NCI-H2196 (cell line): ENCODE measurements around the gene SLC16A5.

Source experiments
- DNase-seq: peaks from one replicate; lab custom pipeline; 2025; ENCODE audit not compliant: unreplicated experiment; lab: John Stamatoyannopoulos, UW

Gene SLC16A5

DNA sequence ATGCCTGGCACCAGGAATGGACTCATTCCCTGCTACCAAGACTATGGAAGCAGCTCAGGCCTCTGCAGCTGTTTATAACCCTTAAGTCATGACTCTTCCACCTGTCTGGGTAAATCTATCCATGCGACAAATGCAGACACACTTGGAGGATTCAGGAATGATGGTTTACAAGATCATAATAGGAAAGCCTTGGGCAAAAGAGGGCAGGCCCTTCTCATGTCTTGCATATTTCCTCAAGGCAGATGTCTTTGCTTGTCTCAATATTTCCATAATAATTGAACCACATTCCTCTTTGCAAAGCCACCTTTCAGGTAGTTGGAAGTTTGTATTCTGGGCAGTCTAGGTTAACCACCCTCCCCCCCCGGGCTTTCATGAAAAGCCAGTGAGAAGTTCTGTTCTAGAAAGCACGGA lies 67.4 kb downstream of the SLC16A5 start:
- no peak for DNase-seq
